ENCODE measurements around the gene ACTN4. TPM values are rescaled to one million over a fixed set of nuclear protein-coding genes. Genes with fewer than 3 reads are reported as not detected.

Gene ACTN4
- total RNA-seq, 4 donors from 2014 or later, result 475 to 520 (median 507) TPM

DNA sequence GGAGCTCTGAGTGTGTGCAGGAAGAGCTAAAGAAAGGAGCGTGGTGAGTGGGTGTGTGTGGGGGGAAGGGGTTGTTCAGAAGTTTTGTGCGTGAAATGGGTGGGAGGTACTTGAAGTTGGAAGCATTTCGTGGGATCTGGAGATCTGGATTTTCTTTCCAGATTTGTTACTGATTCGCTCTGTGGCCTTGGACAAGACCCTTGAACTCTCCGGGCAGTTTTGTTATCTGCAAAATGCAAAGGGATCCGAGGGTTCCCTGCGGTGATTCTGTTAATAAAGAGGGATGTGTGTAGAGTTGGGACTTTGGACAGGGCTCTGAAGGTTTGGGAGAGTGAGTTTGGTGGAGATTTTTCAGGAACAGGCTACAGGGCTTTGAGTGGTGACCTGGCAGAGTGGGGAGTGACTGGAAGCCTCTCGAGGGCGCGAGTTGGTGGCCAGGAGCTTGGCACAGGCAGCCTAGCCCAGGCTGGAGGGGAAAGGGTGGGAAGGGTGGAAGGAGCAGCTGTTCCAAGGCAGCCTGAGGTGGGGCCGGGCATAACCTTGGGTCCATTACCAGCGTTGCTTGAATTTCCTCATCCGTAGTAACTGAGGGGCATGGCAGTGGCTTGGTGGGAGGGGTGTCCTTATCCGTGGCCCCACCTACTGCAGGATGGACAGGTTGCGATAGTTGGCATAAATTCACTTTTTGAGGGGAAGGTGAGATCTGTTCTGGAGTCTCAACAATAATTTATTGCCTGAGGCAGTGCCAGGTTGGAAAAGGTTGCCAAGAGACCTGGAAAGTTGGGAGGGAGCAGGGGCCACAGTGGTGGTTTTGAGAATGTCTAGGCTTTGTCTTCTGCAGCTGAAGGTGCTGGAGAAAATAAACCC is 2.1 kb downstream of the ACTN4 start:
- Histone ChIP-seq H3K27me3 (no peaks in the 10 kb centered on the region), H3K4me1 (peaks cover 69% of the 10 kb centered on the region), H3K4me3 (peak overlapping the region; percentile 94), H3K27ac (peak overlapping the region; percentile 96), H3K9me3 (no peaks in the 10 kb centered on the region), H3K36me3 (no peaks in the 10 kb centered on the region)
- TF ChIP-seq POLR2A (IDR thresholded peaks at IDR 0.05) (no peak), CTCF (IDR thresholded peaks at IDR 0.05) (no peak), POLR2AphosphoS5 (IDR thresholded peaks at IDR 0.05) (no peak), EP300 (IDR thresholded peaks at IDR 0.05) (no peak)
- DNase-seq (ENCODE audit: low spot score in 2 of 2), result no peak
- 10% methylated on average over 15 of the region's 15 CpGs for WGBS

DNA sequence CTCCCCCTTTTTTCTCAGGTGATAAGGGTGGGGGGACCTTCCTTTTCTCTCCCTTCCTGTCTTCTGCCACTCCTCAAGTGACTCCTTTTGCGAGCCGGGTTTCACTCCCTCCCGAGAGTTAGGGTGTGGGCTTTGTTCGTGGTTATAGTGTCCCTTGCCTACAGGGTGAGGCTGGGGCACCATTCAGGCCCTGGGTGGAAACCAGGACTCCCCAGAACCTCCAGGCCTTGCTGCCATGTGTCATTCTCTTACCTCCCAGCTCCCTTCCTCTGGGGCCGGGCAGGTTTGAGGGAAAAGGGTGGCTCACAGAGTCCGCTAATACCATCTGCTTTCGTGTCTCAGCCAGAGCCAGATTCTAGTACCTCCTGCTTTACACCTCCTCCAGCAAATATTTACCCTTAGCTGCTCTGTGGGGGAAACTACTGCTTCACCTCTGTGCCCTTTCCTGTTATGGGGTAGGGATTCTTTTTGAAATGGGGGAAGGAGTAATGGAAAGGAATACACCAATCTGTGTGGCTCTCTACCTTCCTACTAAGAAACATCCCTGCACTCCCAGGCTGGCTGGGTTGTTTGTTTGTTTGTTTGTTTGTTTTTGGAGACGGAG is 2.8 kb downstream of the ACTN4 start:
- H3K27me3 ChIP-seq, result no peaks in the 10 kb centered on the region
- no peaks in the 10 kb centered on the region for H3K9me3 ChIP-seq
- H3K4me3 ChIP-seq, result peak overlapping the region; percentile 94
- H3K36me3 ChIP-seq, result no peaks in the 10 kb centered on the region
- TF ChIP-seq POLR2A (IDR thresholded peaks at IDR 0.05) (no peak), POLR2AphosphoS5 (IDR thresholded peaks at IDR 0.05) (peak in 1 of 3 donors; percentile 32)
- no peak for DNase-seq (ENCODE audit: low spot score in 2 of 2)
- H3K4me1 ChIP-seq, result peaks cover 76% of the 10 kb centered on the region
- peak overlapping the region; percentile 96 for H3K27ac ChIP-seq
- WGBS, result 26% methylated on average over 8 of the region's 8 CpGs

DNA sequence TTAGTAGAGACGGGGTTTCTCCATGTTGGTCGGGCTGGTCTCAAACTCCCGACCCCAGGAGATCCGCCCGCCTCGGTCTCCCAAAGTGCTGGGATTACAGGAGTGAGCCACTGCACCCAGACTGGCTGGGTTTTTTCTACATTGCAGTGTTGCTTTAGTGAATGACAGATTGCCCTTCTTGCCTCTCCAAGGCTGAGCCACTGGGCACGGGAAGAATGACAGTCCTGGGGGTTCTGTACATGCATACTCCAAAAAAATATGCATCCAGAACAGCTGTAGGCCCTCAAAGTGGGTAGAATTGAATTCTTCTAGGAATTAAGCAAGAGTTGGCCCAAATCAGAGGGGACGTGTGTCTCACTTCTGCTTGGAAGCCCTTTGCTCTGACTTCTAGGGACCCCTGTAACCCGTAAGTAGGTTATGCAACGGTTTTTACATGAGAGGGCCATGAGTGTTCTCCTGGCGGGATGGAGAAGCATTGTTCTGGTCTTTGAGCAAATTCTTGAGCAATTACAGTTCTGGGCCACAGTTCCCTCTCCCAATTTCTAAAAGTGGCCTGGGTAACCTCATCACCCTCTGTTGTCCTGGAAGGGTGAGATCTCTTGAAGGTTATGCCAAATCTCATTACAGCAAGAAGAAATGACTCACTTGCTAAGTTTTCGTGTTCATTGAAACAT is 3.6 kb downstream of the ACTN4 start:
- WGBS, result 55% methylated on average over 12 of the region's 12 CpGs
- Histone ChIP-seq H3K9me3 (no peaks in the 10 kb centered on the region), H3K27me3 (no peaks in the 10 kb centered on the region), H3K4me3 (peak overlapping the region; percentile 94), H3K36me3 (no peaks in the 10 kb centered on the region), H3K27ac (peak overlapping the region; percentile 96), H3K4me1 (peaks cover 83% of the 10 kb centered on the region)
- DNase-seq (ENCODE audit: low spot score in 2 of 2), result no peak
- TF ChIP-seq CTCF (IDR thresholded peaks at IDR 0.05), result peak in 1 of 2 donors; percentile 2
- no peak for TF ChIP-seq POLR2A (IDR thresholded peaks at IDR 0.05)
- no peak for TF ChIP-seq EP300 (IDR thresholded peaks at IDR 0.05)
- TF ChIP-seq POLR2AphosphoS5 (IDR thresholded peaks at IDR 0.05), result peak in 1 of 3 donors; percentile 66

DNA sequence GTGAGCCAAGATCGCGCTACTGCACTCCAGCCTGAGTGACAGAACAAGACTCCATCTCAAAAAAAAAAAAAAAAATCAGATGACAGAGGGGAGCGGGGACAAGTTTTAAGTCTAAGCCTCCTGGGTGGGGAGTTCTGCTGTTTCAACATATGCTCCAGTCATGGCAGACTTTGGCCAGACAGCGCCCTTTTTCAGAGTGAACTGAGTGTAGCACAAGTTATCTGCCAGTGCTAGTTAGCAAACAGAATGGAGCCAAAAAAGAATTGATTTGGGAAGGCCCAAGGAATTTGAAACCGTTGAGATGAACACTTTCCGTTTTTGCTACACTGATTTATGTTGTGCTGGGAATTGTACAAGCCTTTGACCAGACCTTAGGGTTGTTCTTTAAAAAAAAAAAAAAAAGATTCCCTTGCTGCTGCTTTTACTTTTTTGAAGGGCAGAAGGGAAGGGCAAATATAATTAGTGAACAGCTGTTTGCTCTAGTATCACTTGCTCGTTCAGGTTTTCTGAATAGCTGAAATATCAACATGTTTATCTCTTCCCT is 5.7 kb downstream of the ACTN4 start:
- Histone ChIP-seq H3K27me3 (no peaks in the 10 kb centered on the region), H3K27ac (peak overlapping the region; percentile 96), H3K9me3 (no peaks in the 10 kb centered on the region), H3K4me3 (no peak overlapping the region), H3K4me1 (peaks cover 96% of the 10 kb centered on the region), H3K36me3 (no peaks in the 10 kb centered on the region)
- no peak for DNase-seq (ENCODE audit: low spot score in 2 of 2)
- TF ChIP-seq POLR2AphosphoS5 (IDR thresholded peaks at IDR 0.05) (no peak), EP300 (IDR thresholded peaks at IDR 0.05) (no peak), CTCF (IDR thresholded peaks at IDR 0.05) (no peak), POLR2A (IDR thresholded peaks at IDR 0.05) (no peak)
- 28% methylated on average over 7 of the region's 7 CpGs for WGBS

- H3K27ac ChIP-seq, result peak overlapping the region; percentile 96
- no peaks in the 10 kb centered on the region for H3K36me3 ChIP-seq
- no peaks in the 10 kb centered on the region for H3K9me3 ChIP-seq
- peaks cover 98% of the 10 kb centered on the region for H3K4me1 ChIP-seq
- H3K27me3 ChIP-seq, result no peaks in the 10 kb centered on the region
- no peak overlapping the region for H3K4me3 ChIP-seq
- DNase-seq (ENCODE audit: low spot score in 2 of 2), result no peak
- WGBS, result 32% methylated on average over 6 of the region's 6 CpGs
- no peak for TF ChIP-seq POLR2AphosphoS5 (IDR thresholded peaks at IDR 0.05)
These were observed 7.2 kb downstream of the ACTN4 start for GRCh38 chr19:38654628-38655055.
